IMR-90 (cell line): ENCODE data around the gene PRKN. TPM values are rescaled to one million over a fixed set of nuclear protein-coding genes. Genes with fewer than 3 reads are reported as not detected.
A peak's percentile ranks its signal among the peaks of the same experiment; 100 is the strongest.

Source experiments
- ATAC-seq: fragments of 200-7000 bp; cut with Tn5 transposase; 2 replicates; pipeline ENCODE4 v1.9.1; 2020; ENCODE audit warnings: low read depth, mild to moderate bottlenecking, moderate library complexity
- BruUV-seq: library from RNA; stranded (reverse); fragments of 400-500 nt; replicated peaks from 2 replicates; lab custom pipeline; 2021; lab: Mats Ljungman, UMichigan
- CTCF ChIA-PET: fragments of 300-600 bp; formaldehyde crosslinking; extraction: SDS; loops from one replicate; lab custom pipeline; 2021; ENCODE audit warnings: antibody characterized with exemption; lab: Yijun Ruan, JAX
- POLR2A ChIA-PET: fragments of 300-600 bp; sonication (Branson Sonifier 250); formaldehyde crosslinking; loops from one replicate; lab custom pipeline; 2022; ENCODE audit warnings: antibody characterized with exemption; ENCODE audit not compliant: unreplicated experiment; lab: Charles Lee
- DNase-seq: peaks from one replicate; pipeline ENCODE4 v3.0.0; 2013
- H2AFZ ChIP-seq: replicated peaks from 2 replicates; pipeline ENCODE3; 2013; ENCODE audit warnings: low read length, mild to moderate bottlenecking; ENCODE audit not compliant: poor library complexity
- H2AK5ac ChIP-seq: 2 replicates; pipeline ENCODE4 v1.6.1; 2013; ENCODE audit warnings: low read depth, low read length, inconsistent platforms
- H2AK9ac ChIP-seq: replicated peaks from 2 replicates; pipeline ENCODE3; 2013; ENCODE audit warnings: mild to moderate bottlenecking, low read depth, low read length, moderate library complexity; ENCODE audit not compliant: poor library complexity
- H2BK120ac ChIP-seq: 2 replicates; pipeline ENCODE4 v1.6.1; 2013; ENCODE audit warnings: low read depth, low read length, inconsistent platforms
- H2BK15ac ChIP-seq: 3 replicates; pipeline ENCODE4 v1.6.1; 2013; ENCODE audit warnings: low read depth, low read length, inconsistent platforms
- H2BK20ac ChIP-seq: 2 replicates; pipeline ENCODE4 v1.6.1; 2013; ENCODE audit warnings: low read depth, mild to moderate bottlenecking, inconsistent platforms, low read length, moderate library complexity
- H2BK5ac ChIP-seq: 2 replicates; pipeline ENCODE4 v1.6.1; 2013; ENCODE audit warnings: mild to moderate bottlenecking, low read depth, low read length, inconsistent platforms; ENCODE audit not compliant: poor library complexity, severe bottlenecking
- H3K14ac ChIP-seq: replicated peaks from 2 replicates; pipeline ENCODE4 v1.6.1; 2013; ENCODE audit warnings: low read depth, low read length, inconsistent platforms
- H3K18ac ChIP-seq: 2 replicates; pipeline ENCODE4 v1.6.1; 2013; ENCODE audit warnings: low read depth, low read length, control low read depth
- H3K23ac ChIP-seq: 2 replicates; pipeline ENCODE4 v1.6.1; 2013; ENCODE audit warnings: low read depth, low read length, inconsistent platforms
- H3K27ac ChIP-seq: 2 replicates; pipeline ENCODE4 v1.5.1; 2013; ENCODE audit warnings: mild to moderate bottlenecking, control low read depth, low read length; ENCODE audit not compliant: insufficient read depth
- H3K27me3 ChIP-seq: 2 replicates; pipeline ENCODE4 v1.6.1; 2013; ENCODE audit warnings: low read length; ENCODE audit not compliant: control insufficient read depth, insufficient read depth
- H3K36me3 ChIP-seq: 2 replicates; pipeline ENCODE4 v1.6.1; 2013; ENCODE audit warnings: low read length, mixed read lengths; ENCODE audit not compliant: control insufficient read depth, insufficient read depth
- H3K4ac ChIP-seq: 2 replicates; pipeline ENCODE4 v1.6.1; 2013; ENCODE audit warnings: low read depth, low read length, inconsistent platforms
- H3K4me1 ChIP-seq: 2 replicates; pipeline ENCODE4 v1.6.1; 2013; ENCODE audit warnings: low read length, mixed read lengths; ENCODE audit not compliant: control insufficient read depth, insufficient read depth
- H3K4me2 ChIP-seq: 2 replicates; pipeline ENCODE4 v1.6.1; 2013; ENCODE audit warnings: low read depth, mild to moderate bottlenecking, control low read depth, low read length, moderate library complexity
- H3K4me3 ChIP-seq: 2 replicates; pipeline ENCODE4 v1.5.1; 2013; ENCODE audit warnings: low read depth, mild to moderate bottlenecking, control low read depth, low read length, moderate library complexity; ENCODE audit not compliant: insufficient read depth
- H3K56ac ChIP-seq: 2 replicates; pipeline ENCODE4 v1.6.1; 2013; ENCODE audit warnings: low read length, inconsistent platforms; ENCODE audit not compliant: insufficient read depth; ENCODE audit errors: extremely low read depth
- H3K79me1 ChIP-seq, 2 experiments: 2 replicates each; pipeline ENCODE4 v1.6.1; 2013; ENCODE audit warnings: low read length in 2 of 2, inconsistent platforms in 1 of 2, low read depth in 1 of 2
- H3K9ac ChIP-seq: 2 replicates; pipeline ENCODE4 v1.6.1; 2013; ENCODE audit warnings: low read depth, low read length, control low read depth
- H3K9me1 ChIP-seq: 2 replicates; pipeline ENCODE4 v1.6.1; 2013; ENCODE audit warnings: low read length, inconsistent platforms; ENCODE audit not compliant: insufficient read depth
- H3K9me3 ChIP-seq: 2 replicates; pipeline ENCODE4 v1.6.1; 2013; ENCODE audit warnings: low read length; ENCODE audit not compliant: control insufficient read depth, insufficient read depth
- H4K20me1 ChIP-seq: 2 replicates; pipeline ENCODE4 v1.6.1; 2013; ENCODE audit warnings: low read length, inconsistent platforms; ENCODE audit not compliant: insufficient read depth
- H4K5ac ChIP-seq: 2 replicates; pipeline ENCODE4 v1.6.1; 2013; ENCODE audit warnings: mild to moderate bottlenecking, low read depth, low read length, control low read depth
- H4K8ac ChIP-seq, 2 experiments: 2 replicates each; pipeline ENCODE4 v1.6.1; 2013; ENCODE audit warnings: low read depth in 2 of 2, low read length in 2 of 2, control low read depth in 1 of 2, inconsistent platforms in 1 of 2
- H4K91ac ChIP-seq: 2 replicates; pipeline ENCODE4 v1.6.1; 2013; ENCODE audit warnings: low read depth, low read length, inconsistent platforms; ENCODE audit not compliant: insufficient read depth
- CEBPB ChIP-seq: IDR thresholded peaks from 2 replicates; pipeline ENCODE4 v1.6.1; 2012; ENCODE audit warnings: low read depth, low read length, improper control_type of control experiment
- FOS ChIP-seq: fragments of 150-350 bp; IDR thresholded peaks from 2 replicates; pipeline ENCODE4 v1.6.1; 2016; ENCODE audit warnings: low read depth, low read length
- MAFK ChIP-seq: IDR thresholded peaks from 2 replicates; pipeline ENCODE4 v1.6.1; 2012; ENCODE audit warnings: low read depth, low read length, improper control_type of control experiment
- WGBS, 2 experiments: methylation state at CpG; one replicate each; pipeline versions ENCODE4 v1.1.5 to v1.1.7; 2013; ENCODE audit warnings: missing lambda C conversion rate in 2 of 2; ENCODE audit not compliant: insufficient read length in 1 of 2; ENCODE audit errors: extremely low coverage in 2 of 2; 5-methylcytosine and 5-hydroxymethylcytosine counted together
- dilution Hi-C: fragments of 300-500 bp; cut with HindIII; formaldehyde crosslinking; loops from one replicate; pipeline ENCODE4 v1.14.3; 2018; ENCODE audit warnings: low sequenced_read_pairs; ENCODE audit not compliant: unreplicated experiment
- in situ Hi-C: fragments of 300-500 bp; cut with MboI; formaldehyde crosslinking; loops from 3 replicates; pipeline ENCODE4 v1.14.3; 2019; ENCODE audit warnings: low sequenced_read_pairs, inconsistent platforms, mixed read lengths
- intact Hi-C: fragments of 100-400 bp; cut with micrococcal nuclease; formaldehyde crosslinking; loops from 2 replicates; pipeline ENCODE4 v1.10.0; 2022
- polyA plus RNA-seq, 3 experiments: library from polyadenylated mRNA; depleted of rRNA; stranded (reverse); fragments of >200 nt; gene quantifications; 2 replicates each; pipeline ENCODE4 v1.2.3, GENCODE V29; 2012; ENCODE audit warnings: low replicate concordance in 1 of 3
- total RNA-seq: library from RNA; depleted of rRNA; stranded (reverse); fragments of >200 nt; gene quantifications from 2 replicates; pipeline ENCODE4 v1.2.3, GENCODE V29; 2012

The PRKN gene
- total and polyA plus RNA-seq, 2 of the 4 experiments (the other 2 are of a cell fraction), result 0.15 to 0.18 TPM

DNA sequence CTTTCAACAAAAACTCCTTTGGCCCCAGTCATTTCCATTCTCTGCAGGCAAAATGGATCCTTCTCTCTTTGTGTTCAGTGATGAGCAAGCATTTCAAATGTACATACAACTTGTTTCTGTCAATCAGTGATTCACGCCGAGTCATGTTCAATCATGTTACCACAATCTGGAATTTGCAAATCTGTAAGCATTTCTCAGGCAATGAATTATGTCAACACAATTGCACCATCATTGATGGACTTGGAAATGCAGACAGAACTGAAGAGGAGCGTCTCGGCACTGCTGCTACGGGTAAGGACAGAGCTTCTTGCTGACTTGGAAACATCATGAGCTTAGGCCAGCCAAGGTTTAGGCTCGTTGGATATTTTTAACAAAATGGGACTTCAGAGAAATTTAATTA is 1320.9 kb downstream of the PRKN start:
- H2AFZ ChIP-seq, result no peak overlapping the region

More for the DNA sequence above, 1320.9 kb downstream of the PRKN start:
- in situ Hi-C loops, result loop anchor here (25.0 kb wide), 2 partner anchors 1331 to 2006 kb away; partner anchors contain the start of genes PACRG, PRKN and QKI
- Histone ChIP-seq H3K9ac (no peak overlapping the region), H3K14ac (no peak overlapping the region), H3K18ac (no peak overlapping the region), H2AK5ac (no peak overlapping the region), H4K91ac (no peak overlapping the region), H3K4me2 (no peak overlapping the region), H4K20me1 (no peaks in the 10 kb centered on the region), H4K5ac (no peak overlapping the region), H4K8ac (no peak overlapping the region), H3K4ac (no peak overlapping the region), H3K36me3 (no peaks in the 10 kb centered on the region), H3K79me1 (no peaks in the 10 kb centered on the region), H3K4me1 (no peaks in the 10 kb centered on the region), H3K56ac (no peak overlapping the region), H2BK5ac (no peak overlapping the region), H3K27me3 (no peaks in the 10 kb centered on the region), H3K9me3 (peaks cover 3% of the 10 kb centered on the region; the same call in 1 of the 2 replicates), H3K27ac (no peak overlapping the region), H3K9me1 (no peaks in the 10 kb centered on the region), H3K23ac (no peak overlapping the region), H3K4me3 (no peak overlapping the region), H2BK120ac (no peak overlapping the region), H2BK15ac (no peak overlapping the region), H2AK9ac (peak overlapping the region; percentile 29), H2BK20ac (no peak overlapping the region)
- CTCF ChIA-PET, result interaction anchor here (1.2 kb wide), 1 partner anchor 12 kb away, joined by 3 read pairs; no protein-coding TSS in a partner anchor
- DNase-seq, result peak; percentile 88
- POLR2A ChIA-PET, result no interaction called here
- WGBS, 2 experiments, result no CpG with 5 or more reads among the region's 6 CpGs
- intact Hi-C loops, result no loop called here
- TF ChIP-seq FOS (no peak), CEBPB (peak; percentile 82), MAFK (peak; percentile 55; the same call in 1 of the 2 replicates)
- peak; percentile 40 for ATAC-seq
- BruUV-seq, result no TSS peak
- dilution Hi-C loops, result no loop called here
